Mucosa of descending colon (tissue), 3 donors: ENCODE data around the gene PNLIPRP2. TPM values are rescaled to one million over a fixed set of nuclear protein-coding genes. Genes with fewer than 3 reads are reported as not detected.

ENCODE experiments used
- ATAC-seq: fragments of 200-7000 bp; cut with Tn5 transposase; one replicate; pipeline ENCODE4 v1.9.1; 2020; ENCODE audit warnings: mild to moderate bottlenecking, moderate library complexity
- DNase-seq, 3 donors: peaks; one replicate each; pipeline ENCODE4 v3.0.0-alpha.2; 2020
- H3K36me3 ChIP-seq: fragments of 200-600 bp; one replicate; pipeline ENCODE4 v1.8.0; 2021; ENCODE audit warnings: low read depth, mild to moderate bottlenecking
- H3K4me1 ChIP-seq: fragments of 200-600 bp; one replicate; pipeline ENCODE4 v1.8.0; 2021; ENCODE audit warnings: low read depth, mild to moderate bottlenecking
- H3K4me3 ChIP-seq: fragments of 200-600 bp; one replicate; pipeline ENCODE4 v1.8.0; 2021; ENCODE audit warnings: mild to moderate bottlenecking
- H3K9me3 ChIP-seq: fragments of 200-600 bp; one replicate; pipeline ENCODE4 v1.8.0; 2021; ENCODE audit warnings: mild to moderate bottlenecking
- CTCF ChIP-seq: fragments of 200-600 bp; IDR thresholded peaks from one replicate; pipeline ENCODE4 v1.8.0; 2022; ENCODE audit warnings: antibody characterized with exemption, mild to moderate bottlenecking
- intact Hi-C, 2 donors: fragments of 100-400 bp; cut with DNase I in 1 of 2; cut with micrococcal nuclease in 1 of 2; formaldehyde crosslinking; loops; one replicate each; pipeline versions ENCODE4 v1.11.0 to v1.11.1; 2022; cut with DNase I, micrococcal nuclease
- total RNA-seq, 3 donors: library from RNA; stranded (reverse); fragmentation: NEBNext Ultra II Directional in 2 of 3; extraction: Animal tissue kit (Norgen Biotek cat#: 25700) in 2 of 3; gene quantifications; one replicate each; pipeline versions ENCODE4 v1.2.1 to v1.2.4, GENCODE V29; 2021 to 2023
- donor health status: DM: no; HTN: no; CAD: no; lungs with moderate emphysema.
- donor health status: DM: no; HTN: no; CAD: no.
- donor health status: DM: no; HTN: yes; CAD: no.

PNLIPRP2 gene
- total RNA-seq, 3 donors from 2014 or later, result 2.8 to 8.9 (median 2.8) TPM

DNA sequence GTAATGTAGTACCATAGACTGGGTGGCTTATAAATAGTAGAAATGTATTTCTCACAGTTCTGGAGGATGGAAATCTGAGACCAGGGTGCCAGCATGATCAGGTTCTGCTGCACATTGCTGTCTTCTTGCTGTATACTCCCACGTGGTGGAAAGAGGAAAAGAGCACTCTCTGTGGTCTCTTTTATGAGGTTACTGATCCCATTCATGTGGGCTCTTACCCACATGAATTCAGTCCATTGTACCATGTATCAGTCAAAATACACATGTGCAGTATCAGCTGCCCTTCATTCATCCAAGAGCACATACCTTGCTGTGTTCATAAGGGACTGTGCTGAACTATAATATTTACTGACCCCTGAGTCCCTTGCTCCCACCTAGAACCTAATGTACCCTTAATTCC, 17.1 kb downstream of the PNLIPRP2 start:
- intact Hi-C loops, result no loop called here
- Histone ChIP-seq H3K9me3 (no peaks in the 10 kb centered on the region), H3K36me3 (no peaks in the 10 kb centered on the region), H3K4me1 (no peaks in the 10 kb centered on the region), H3K4me3 (no peak overlapping the region)
- no peak for DNase-seq
- ATAC-seq, result no peak
- TF ChIP-seq CTCF, result no peak

GRCh38 chr10:116646502-116646901, 25.7 kb downstream of the PNLIPRP2 start:
- intact Hi-C loops, result no loop called here
- no peaks in the 10 kb centered on the region for H3K9me3 ChIP-seq
- ATAC-seq (no peak), DNase-seq (no peak)
- no peak overlapping the region for H3K4me3 ChIP-seq
- no peaks in the 10 kb centered on the region for H3K4me1 ChIP-seq
- no peak for TF ChIP-seq CTCF
- no peaks in the 10 kb centered on the region for H3K36me3 ChIP-seq

- DNase-seq (no peak), ATAC-seq (no peak)
- intact Hi-C loops, result no loop called here
- Histone ChIP-seq H3K36me3 (no peaks in the 10 kb centered on the region), H3K4me3 (no peak overlapping the region), H3K9me3 (no peaks in the 10 kb centered on the region), H3K4me1 (no peaks in the 10 kb centered on the region)
- TF ChIP-seq CTCF, result no peak
Observed at GRCh38 chr10:116648903-116649302, 28.1 kb downstream of the PNLIPRP2 start.

- no peaks in the 10 kb centered on the region for H3K36me3 ChIP-seq
- no peaks in the 10 kb centered on the region for H3K9me3 ChIP-seq
- H3K4me1 ChIP-seq, result no peaks in the 10 kb centered on the region
- intact Hi-C loops, result no loop called here
- DNase-seq (no peak), ATAC-seq (no peak)
- TF ChIP-seq CTCF, result no peak
- no peak overlapping the region for H3K4me3 ChIP-seq
Observed at GRCh38 chr10:116653885-116654284, 33.1 kb downstream of the PNLIPRP2 start.

- no peaks in the 10 kb centered on the region for H3K4me1 ChIP-seq
- TF ChIP-seq CTCF, result no peak
- intact Hi-C loops, result no loop called here
Observed at GRCh38 chr10:116654816-116655215, 34.1 kb downstream of the PNLIPRP2 start.

DNA sequence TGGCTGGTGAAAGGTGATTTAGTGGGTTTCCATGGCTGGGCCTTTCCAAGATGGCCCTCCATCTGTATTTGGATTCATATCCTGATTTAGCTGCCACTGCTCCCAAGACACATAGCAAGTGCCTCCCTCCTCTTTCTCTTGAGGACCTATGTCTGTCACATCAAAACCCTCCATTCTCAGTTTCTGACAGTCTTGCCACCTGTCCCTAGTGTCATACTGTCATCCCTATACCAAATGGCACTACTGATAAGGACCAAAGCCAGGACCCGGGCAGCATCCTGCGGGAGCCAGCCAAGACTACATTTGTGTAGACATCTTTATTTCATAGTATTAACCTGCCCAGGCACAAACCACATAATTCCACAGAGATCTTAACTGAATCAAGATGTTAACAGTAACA, 34.8 kb downstream of the PNLIPRP2 start:
- DNase-seq, result no peak
- ATAC-seq, result no peak
- Histone ChIP-seq H3K4me3 (no peak overlapping the region), H3K9me3 (no peaks in the 10 kb centered on the region), H3K4me1 (no peaks in the 10 kb centered on the region), H3K36me3 (no peaks in the 10 kb centered on the region)
- no peak for TF ChIP-seq CTCF
- intact Hi-C loops, result no loop called here

More at GRCh38 chr10:116654816-116655215, 34.1 kb downstream of the PNLIPRP2 start:
- no peaks in the 10 kb centered on the region for H3K36me3 ChIP-seq
- no peaks in the 10 kb centered on the region for H3K9me3 ChIP-seq
- no peak for ATAC-seq
- no peak for DNase-seq
- H3K4me3 ChIP-seq, result no peak overlapping the region
